GM18861 (cell line): ENCODE results near the gene CYTH1.
A peak's percentile ranks its signal among the peaks of the same experiment; 100 is the strongest.
"Not testable (repeated sequence)": the region's sequence is repeated elsewhere in the genome, so short reads cannot be mapped to it uniquely, and the experiment has no call there.

ENCODE experiments used
- ATAC-seq: cut with Tn5 transposase; IDR thresholded peaks from one replicate; pipeline ENCODE4 v1.9.1; 2021; ENCODE audit not compliant: unreplicated experiment

CYTH1 gene

GRCh38 chr17:78763561-78763960 is 18.5 kb downstream of the CYTH1 start:
- no peak for ATAC-seq

GRCh38 chr17:78761789-78762406 is 20.2 kb downstream of the CYTH1 start:
- no peak for ATAC-seq

GRCh38 chr17:78759969-78760352 is 22.1 kb downstream of the CYTH1 start:
- peak; percentile 3 for ATAC-seq

GRCh38 chr17:78759203-78759968 is 22.7 kb downstream of the CYTH1 start:
- peak; percentile 78 for ATAC-seq

- no peak for ATAC-seq
Observed at GRCh38 chr17:78753316-78754250, 28.5 kb downstream of the CYTH1 start.

- no peak for ATAC-seq
Observed at GRCh38 chr17:78751447-78752161, 30.5 kb downstream of the CYTH1 start.

GRCh38 chr17:78751000-78751399 is 31.1 kb downstream of the CYTH1 start:
- not testable (repeated sequence) for ATAC-seq

GRCh38 chr17:78748730-78749317 is 33.2 kb downstream of the CYTH1 start:
- peak; percentile 40 for ATAC-seq

GRCh38 chr17:78748048-78748729 is 33.9 kb downstream of the CYTH1 start:
- ATAC-seq, result peak; percentile 50

GRCh38 chr17:78747488-78747887 is 34.6 kb downstream of the CYTH1 start:
- ATAC-seq, result no peak

GRCh38 chr17:78746949-78747269 is 35.2 kb downstream of the CYTH1 start:
- no peak for ATAC-seq

GRCh38 chr17:78746263-78746948 is 35.7 kb downstream of the CYTH1 start:
- no peak for ATAC-seq

GRCh38 chr17:78745407-78746088 is 36.5 kb downstream of the CYTH1 start:
- ATAC-seq, result no peak

GRCh38 chr17:78742901-78743300 is 39.2 kb downstream of the CYTH1 start:
- ATAC-seq, result no peak

- ATAC-seq, result no peak
Observed at GRCh38 chr17:78741644-78742284, 40.3 kb downstream of the CYTH1 start.

GRCh38 chr17:78739331-78739931 is 42.6 kb downstream of the CYTH1 start:
- ATAC-seq, result no peak

GRCh38 chr17:78738698-78739097 is 43.4 kb downstream of the CYTH1 start:
- ATAC-seq, result no peak

GRCh38 chr17:78738278-78738677 is 43.8 kb downstream of the CYTH1 start:
- no peak for ATAC-seq
